Liver (tissue), 9 donors: ENCODE results near the gene TMIE. TPM values are rescaled to one million over a fixed set of nuclear protein-coding genes. Genes with fewer than 3 reads are reported as not detected.
A peak's percentile ranks its signal among the peaks of the same experiment; 100 is the strongest.

ENCODE experiments used
- DNase-seq: peaks from one replicate; pipeline ENCODE4 v3.0.0-alpha.2; 2017; ENCODE audit warnings: low spot score
- H3K27ac ChIP-seq, 2 donors: one replicate each; pipeline ENCODE4 v1.7.0; 2013; ENCODE audit warnings: inconsistent platforms in 2 of 2, low read length in 2 of 2, control low read depth in 1 of 2, low read depth in 1 of 2, mild to moderate bottlenecking in 1 of 2
- H3K27me3 ChIP-seq, 4 donors: one replicate each; pipeline versions ENCODE4 v1.6.1 to v1.7.0; 2013; ENCODE audit warnings: low read length in 3 of 4, inconsistent platforms in 1 of 4, mild to moderate bottlenecking in 1 of 4, moderate library complexity in 1 of 4; ENCODE audit not compliant: control insufficient read depth in 4 of 4, insufficient read depth in 4 of 4
- H3K36me3 ChIP-seq, 4 donors: one replicate each; pipeline versions ENCODE4 v1.6.1 to v1.7.0; 2013; ENCODE audit warnings: low read length in 3 of 4, mild to moderate bottlenecking in 3 of 4, low read depth in 1 of 4, moderate library complexity in 1 of 4; ENCODE audit not compliant: control insufficient read depth in 4 of 4, insufficient read depth in 3 of 4
- H3K4me1 ChIP-seq, 4 donors: one replicate each; pipeline versions ENCODE4 v1.6.1 to v1.7.0; 2013; ENCODE audit warnings: low read length in 3 of 4, mild to moderate bottlenecking in 3 of 4, moderate library complexity in 1 of 4; ENCODE audit not compliant: control insufficient read depth in 4 of 4, insufficient read depth in 4 of 4
- H3K4me3 ChIP-seq, 3 donors: one replicate each; pipeline versions ENCODE4 v1.6.1 to v1.7.0; 2013; ENCODE audit warnings: low read length in 3 of 3, control low read depth in 1 of 3, low read depth in 1 of 3, mild to moderate bottlenecking in 1 of 3
- H3K9ac ChIP-seq, 2 donors: one replicate each; pipeline ENCODE4 v1.7.0; 2013; ENCODE audit warnings: low read length in 2 of 2, mild to moderate bottlenecking in 2 of 2, moderate library complexity in 2 of 2, control low read depth in 1 of 2, low read depth in 1 of 2
- H3K9me3 ChIP-seq, 4 donors: one replicate each; pipeline versions ENCODE4 v1.6.1 to v1.7.0; 2013; ENCODE audit warnings: low read length in 3 of 4; ENCODE audit not compliant: control insufficient read depth in 4 of 4
- ATF3 ChIP-seq: IDR thresholded peaks from 2 replicates; pipeline ENCODE4 v1.6.1; 2016; ENCODE audit warnings: antibody characterized with exemption
- CTCF ChIP-seq: fragments of 150-350 bp; IDR thresholded peaks from 2 replicates; pipeline ENCODE4 v1.5.1; 2017; ENCODE audit warnings: improper control_type of control experiment, low read depth, low read length; ENCODE audit not compliant: missing input control
- EGR1 ChIP-seq, 2 donors: IDR thresholded peaks; 2 replicates each; pipeline ENCODE4 v1.6.1; 2016 to 2018; ENCODE audit warnings: antibody characterized with exemption in 2 of 2, low read depth in 2 of 2
- FOXA1 ChIP-seq: IDR thresholded peaks from 2 replicates; pipeline ENCODE4 v1.6.1; 2016; ENCODE audit warnings: antibody characterized with exemption
- FOXA2 ChIP-seq: IDR thresholded peaks from 2 replicates; pipeline ENCODE4 v1.6.1; 2016; ENCODE audit warnings: antibody characterized with exemption
- GABPA ChIP-seq, 2 donors: IDR thresholded peaks in 1 of 2; conservative IDR thresholded peaks in 1 of 2; 2 replicates each; pipeline ENCODE4 v1.6.1; 2016; ENCODE audit warnings: antibody characterized with exemption in 2 of 2, mild to moderate bottlenecking in 1 of 2, moderate library complexity in 1 of 2
- HNF4A ChIP-seq, 2 donors: conservative IDR thresholded peaks; 2 replicates each; pipeline ENCODE4 v1.6.1; 2016; ENCODE audit warnings: antibody characterized with exemption in 2 of 2, mild to moderate bottlenecking in 2 of 2
- HNF4G ChIP-seq: IDR thresholded peaks from 2 replicates; pipeline ENCODE4 v1.6.1; 2016; ENCODE audit warnings: antibody characterized with exemption
- JUND ChIP-seq, 2 donors: IDR thresholded peaks; 2 replicates each; pipeline ENCODE4 v1.6.1; 2016; ENCODE audit warnings: antibody characterized with exemption in 2 of 2
- NR2F2 ChIP-seq: IDR thresholded peaks from 2 replicates; pipeline ENCODE4 v1.6.1; 2016; ENCODE audit warnings: antibody characterized with exemption
- REST ChIP-seq: IDR thresholded peaks from 2 replicates; pipeline ENCODE4 v1.6.1; 2016; ENCODE audit warnings: antibody characterized with exemption, mild to moderate bottlenecking
- RXRA ChIP-seq, 2 donors: IDR thresholded peaks; 2 replicates each; pipeline ENCODE4 v1.6.1; 2017 to 2018; ENCODE audit warnings: antibody characterized with exemption in 2 of 2, mild to moderate bottlenecking in 1 of 2
- SP1 ChIP-seq: IDR thresholded peaks from 2 replicates; pipeline ENCODE4 v1.6.1; 2018; ENCODE audit warnings: antibody characterized with exemption, mild to moderate bottlenecking
- TAF1 ChIP-seq: conservative IDR thresholded peaks from 2 replicates; pipeline ENCODE4 v1.6.1; 2016; ENCODE audit warnings: antibody characterized with exemption, mild to moderate bottlenecking
- YY1 ChIP-seq: IDR thresholded peaks from 2 replicates; pipeline ENCODE4 v1.6.1; 2016; ENCODE audit warnings: antibody characterized with exemption, mild to moderate bottlenecking
- ZBTB33 ChIP-seq: IDR thresholded peaks from 2 replicates; pipeline ENCODE4 v1.6.1; 2016; ENCODE audit warnings: antibody characterized with exemption
- WGBS: extraction: QIAGEN DNeasy Blood & Tissue Kit; methylation state at CpG from one replicate; pipeline ENCODE4 v1.1.7; 2013; 5-methylcytosine and 5-hydroxymethylcytosine counted together
- polyA plus RNA-seq, 2 donors: library from polyadenylated mRNA; stranded (reverse) in 1 of 2; unstranded in 1 of 2; fragments of 200-250 nt in 1 of 2; fragments of >200 nt in 1 of 2; fragmentation: Nextera tagmentation in 1 of 2; extraction: Ambion mirVana in 1 of 2; gene quantifications; one replicate each; pipeline versions ENCODE4 v1.2.1 to v1.2.3, GENCODE V29; 2013 to 2015
- total RNA-seq, 2 donors: library from RNA; depleted of rRNA; stranded (reverse); fragments of >200 nt; gene quantifications; one replicate each; pipeline ENCODE4 v1.2.3, GENCODE V29; 2014
- donor health status: healthy.
- donor health status: healthy.
- donor health status: healthy.
- donor health status: healthy.
- donor health status: healthy.

TMIE gene
- total and polyA plus RNA-seq, 4 donors: 0.13 to 0.26 (median 0.15) TPM

DNA sequence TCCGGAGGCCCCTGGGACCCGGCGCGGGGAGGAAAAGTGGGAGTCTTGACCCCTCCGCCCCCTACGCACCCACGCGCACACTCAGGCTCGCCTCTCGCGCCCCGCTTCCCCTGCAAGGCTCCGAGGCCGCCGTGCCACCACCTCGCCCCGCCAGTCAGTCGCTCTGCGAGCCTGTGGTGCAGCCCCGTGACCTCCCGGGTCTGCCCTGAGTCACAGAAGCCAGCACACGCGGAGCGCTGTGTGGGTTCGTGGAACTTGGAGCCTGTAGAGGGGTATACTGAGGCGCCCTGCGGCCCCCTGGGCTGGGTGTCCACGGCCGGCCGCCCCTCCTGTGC lies 7.3 kb upstream of the TMIE start:
- DNase-seq: no peak
- Histone ChIP-seq H3K9me3 (no peaks in the 10 kb centered on the region), H3K36me3 (no peaks in the 10 kb centered on the region), H3K27me3 (no peaks in the 10 kb centered on the region), H3K9ac (no peak overlapping the region), H3K4me3 (peak overlapping the region in 2 of 3 donors; percentile 42 to 68), H3K27ac (peak overlapping the region; percentile 31 to 79), H3K4me1 (peaks cover 13 to 49% (median 35%) of the 10 kb centered on the region in 4 donors)
- 20% methylated on average over 30 of the region's 30 CpGs for WGBS
- no peak for TF ChIP-seq NR2F2
- TF ChIP-seq FOXA1: no peak
- TF ChIP-seq REST: no peak
- no peak for TF ChIP-seq JUND (IDR thresholded peaks at IDR 0.05)
- no peak for TF ChIP-seq CTCF
- no peak for TF ChIP-seq GABPA (IDR thresholded peaks at IDR 0.05 in 1 of 2, conservative IDR thresholded peaks at IDR 0.05 in 1 of 2)
- no peak for TF ChIP-seq HNF4G
- TF ChIP-seq RXRA (IDR thresholded peaks at IDR 0.05): no peak
- no peak for TF ChIP-seq TAF1
- TF ChIP-seq FOXA2: no peak
- no peak for TF ChIP-seq SP1
- no peak for TF ChIP-seq ZBTB33
- TF ChIP-seq YY1: no peak
- TF ChIP-seq EGR1 (IDR thresholded peaks at IDR 0.05; ENCODE audit: low read depth in 2 of 2): no peak

GRCh38 chr3:46694520-46694919 lies 6.7 kb upstream of the TMIE start:
- H3K9ac ChIP-seq: no peak overlapping the region
- H3K27me3 ChIP-seq: no peaks in the 10 kb centered on the region
- no peaks in the 10 kb centered on the region for H3K9me3 ChIP-seq
- no peaks in the 10 kb centered on the region for H3K36me3 ChIP-seq
- no peak overlapping the region for H3K4me3 ChIP-seq
- no peak for TF ChIP-seq REST
- no peak for TF ChIP-seq FOXA1
- TF ChIP-seq SP1: no peak
- TF ChIP-seq HNF4G: no peak
- TF ChIP-seq NR2F2: no peak
- no peak for TF ChIP-seq HNF4A (conservative IDR thresholded peaks at IDR 0.05)
- no peak for TF ChIP-seq JUND (IDR thresholded peaks at IDR 0.05)
- no peak for TF ChIP-seq ATF3
- TF ChIP-seq YY1: no peak
- WGBS: 98% methylated on average over 3 of the region's 3 CpGs
- H3K4me1 ChIP-seq: peaks cover 13 to 53% (median 36%) of the 10 kb centered on the region in 4 donors
- no peak for DNase-seq
- H3K27ac ChIP-seq: no peak overlapping the region
